GM06990 (cell line): ENCODE data around the gene BPIFB6.

Experiments used
- DNase-seq: peaks from one replicate; pipeline ENCODE4 v3.0.0-alpha.2; 2011; ENCODE audit not compliant: insufficient read length; ENCODE audit errors: extremely low read depth
- H3K27me3 ChIP-seq: replicated peaks from 2 replicates; pipeline ENCODE4 v1.6.0; 2011; ENCODE audit warnings: low read length; ENCODE audit not compliant: control insufficient read depth, insufficient read depth
- H3K36me3 ChIP-seq: 2 replicates; pipeline ENCODE4 v1.5.1; 2011; ENCODE audit warnings: low read length; ENCODE audit not compliant: control insufficient read depth, insufficient read depth
- H3K4me3 ChIP-seq: replicated peaks from 2 replicates; pipeline ENCODE4 v1.5.1; 2011; ENCODE audit warnings: low read depth, mild to moderate bottlenecking, control low read depth, low read length
- TF ChIP-seq, protein P1 (sequence below): IDR thresholded peaks from 2 replicates; pipeline ENCODE4 v1.5.1; 2011; ENCODE audit warnings: low read length, control low read depth, mild to moderate bottlenecking, inconsistent platforms; ENCODE audit not compliant: insufficient read depth, poor library complexity, severe bottlenecking

The BPIFB6 gene

GRCh38 chr20:33059741-33060390 lies 28.4 kb downstream of the BPIFB6 start:
- TF ChIP-seq, protein P1, sequence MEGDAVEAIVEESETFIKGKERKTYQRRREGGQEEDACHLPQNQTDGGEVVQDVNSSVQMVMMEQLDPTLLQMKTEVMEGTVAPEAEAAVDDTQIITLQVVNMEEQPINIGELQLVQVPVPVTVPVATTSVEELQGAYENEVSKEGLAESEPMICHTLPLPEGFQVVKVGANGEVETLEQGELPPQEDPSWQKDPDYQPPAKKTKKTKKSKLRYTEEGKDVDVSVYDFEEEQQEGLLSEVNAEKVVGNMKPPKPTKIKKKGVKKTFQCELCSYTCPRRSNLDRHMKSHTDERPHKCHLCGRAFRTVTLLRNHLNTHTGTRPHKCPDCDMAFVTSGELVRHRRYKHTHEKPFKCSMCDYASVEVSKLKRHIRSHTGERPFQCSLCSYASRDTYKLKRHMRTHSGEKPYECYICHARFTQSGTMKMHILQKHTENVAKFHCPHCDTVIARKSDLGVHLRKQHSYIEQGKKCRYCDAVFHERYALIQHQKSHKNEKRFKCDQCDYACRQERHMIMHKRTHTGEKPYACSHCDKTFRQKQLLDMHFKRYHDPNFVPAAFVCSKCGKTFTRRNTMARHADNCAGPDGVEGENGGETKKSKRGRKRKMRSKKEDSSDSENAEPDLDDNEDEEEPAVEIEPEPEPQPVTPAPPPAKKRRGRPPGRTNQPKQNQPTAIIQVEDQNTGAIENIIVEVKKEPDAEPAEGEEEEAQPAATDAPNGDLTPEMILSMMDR: no peak
- H3K4me3 ChIP-seq: no peak overlapping the region
- H3K36me3 ChIP-seq: no peaks in the 10 kb centered on the region
- H3K27me3 ChIP-seq: no peaks in the 10 kb centered on the region; the same call in 1 of the 2 replicates
- no peak for DNase-seq

DNA sequence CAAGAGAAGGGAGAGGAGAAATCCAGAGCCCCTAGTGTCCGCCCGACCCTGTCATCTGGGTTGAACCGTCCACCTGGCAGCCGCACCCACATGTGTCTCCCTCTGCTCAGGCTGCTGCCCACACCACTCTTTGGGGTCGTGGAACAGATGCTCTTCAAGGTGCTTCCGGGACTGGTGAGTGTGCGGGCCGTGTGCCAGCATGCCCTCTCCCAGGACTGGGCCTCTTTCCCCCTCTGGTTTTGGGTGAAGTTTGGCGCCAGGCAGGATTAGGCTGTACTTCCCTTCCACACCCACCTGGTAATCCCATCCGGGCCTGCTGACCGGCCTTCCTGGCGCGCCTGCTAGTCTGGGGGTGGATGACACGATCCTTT lies 30.2 kb downstream of the BPIFB6 start:
- no peak for DNase-seq
- H3K4me3 ChIP-seq: no peak overlapping the region
- H3K27me3 ChIP-seq: no peaks in the 10 kb centered on the region; the same call in 1 of the 2 replicates
- TF ChIP-seq, protein P1: no peak
- H3K36me3 ChIP-seq: no peaks in the 10 kb centered on the region

GRCh38 chr20:33062105-33062824 lies 30.8 kb downstream of the BPIFB6 start:
- Histone ChIP-seq H3K4me3 (no peak overlapping the region), H3K36me3 (no peaks in the 10 kb centered on the region), H3K27me3 (no peaks in the 10 kb centered on the region; the same call in 1 of the 2 replicates)
- TF ChIP-seq, protein P1: no peak
- no peak for DNase-seq

GRCh38 chr20:33062825-33063149 lies 31.3 kb downstream of the BPIFB6 start:
- no peak for DNase-seq
- Histone ChIP-seq H3K4me3 (no peak overlapping the region), H3K36me3 (no peaks in the 10 kb centered on the region), H3K27me3 (no peaks in the 10 kb centered on the region; the same call in 1 of the 2 replicates)
- TF ChIP-seq, protein P1: no peak

GRCh38 chr20:33063271-33063670 lies 31.8 kb downstream of the BPIFB6 start:
- Histone ChIP-seq H3K36me3 (no peaks in the 10 kb centered on the region), H3K4me3 (no peak overlapping the region), H3K27me3 (no peaks in the 10 kb centered on the region; the same call in 1 of the 2 replicates)
- no peak for DNase-seq
- TF ChIP-seq, protein P1: no peak
